DND-41 (cell line): ENCODE results near the gene PRKCB.
"Not testable (repeated sequence)": the region's sequence is repeated elsewhere in the genome, so short reads cannot be mapped to it uniquely, and the experiment has no call there.

ENCODE experiments used
- EZH2 ChIP-seq: IDR thresholded peaks from 3 replicates; pipeline ENCODE4 v1.6.1; 2012; ENCODE audit warnings: borderline replicate concordance, low read depth, mild to moderate bottlenecking, moderate library complexity, low read length, inconsistent platforms; ENCODE audit not compliant: severe bottlenecking
- TF ChIP-seq, protein P1 (sequence below): IDR thresholded peaks from 2 replicates; pipeline ENCODE4 v1.5.1; 2012; ENCODE audit warnings: borderline replicate concordance, low read length, moderate library complexity, mild to moderate bottlenecking; ENCODE audit not compliant: poor library complexity, severe bottlenecking; ENCODE audit errors: extremely low read depth

DNA sequence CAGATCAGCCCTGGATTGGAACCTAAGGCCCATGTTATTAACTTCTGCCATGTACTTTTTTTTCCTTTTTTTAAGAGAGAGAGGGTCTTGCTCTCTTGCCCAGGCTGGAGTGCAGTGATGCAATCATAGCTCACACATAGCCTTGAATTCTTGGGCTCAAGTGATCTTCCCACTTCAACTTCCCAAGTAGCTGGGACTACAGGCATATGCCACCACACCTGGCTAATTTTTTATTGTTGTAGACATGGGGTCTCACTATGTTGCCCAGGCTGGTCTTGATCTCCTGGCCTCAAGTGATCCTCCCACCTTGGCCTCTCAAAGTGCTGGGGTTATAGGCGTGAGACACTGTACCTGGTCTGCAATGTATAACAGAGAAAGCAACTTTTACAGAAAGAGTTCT is 194.1 kb downstream of the PRKCB start:
- TF ChIP-seq EZH2: not testable (repeated sequence)
- TF ChIP-seq, protein P1, sequence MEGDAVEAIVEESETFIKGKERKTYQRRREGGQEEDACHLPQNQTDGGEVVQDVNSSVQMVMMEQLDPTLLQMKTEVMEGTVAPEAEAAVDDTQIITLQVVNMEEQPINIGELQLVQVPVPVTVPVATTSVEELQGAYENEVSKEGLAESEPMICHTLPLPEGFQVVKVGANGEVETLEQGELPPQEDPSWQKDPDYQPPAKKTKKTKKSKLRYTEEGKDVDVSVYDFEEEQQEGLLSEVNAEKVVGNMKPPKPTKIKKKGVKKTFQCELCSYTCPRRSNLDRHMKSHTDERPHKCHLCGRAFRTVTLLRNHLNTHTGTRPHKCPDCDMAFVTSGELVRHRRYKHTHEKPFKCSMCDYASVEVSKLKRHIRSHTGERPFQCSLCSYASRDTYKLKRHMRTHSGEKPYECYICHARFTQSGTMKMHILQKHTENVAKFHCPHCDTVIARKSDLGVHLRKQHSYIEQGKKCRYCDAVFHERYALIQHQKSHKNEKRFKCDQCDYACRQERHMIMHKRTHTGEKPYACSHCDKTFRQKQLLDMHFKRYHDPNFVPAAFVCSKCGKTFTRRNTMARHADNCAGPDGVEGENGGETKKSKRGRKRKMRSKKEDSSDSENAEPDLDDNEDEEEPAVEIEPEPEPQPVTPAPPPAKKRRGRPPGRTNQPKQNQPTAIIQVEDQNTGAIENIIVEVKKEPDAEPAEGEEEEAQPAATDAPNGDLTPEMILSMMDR: not testable (repeated sequence)
